ENCODE results near the gene ALDH1L2.

The ALDH1L2 gene

DNA sequence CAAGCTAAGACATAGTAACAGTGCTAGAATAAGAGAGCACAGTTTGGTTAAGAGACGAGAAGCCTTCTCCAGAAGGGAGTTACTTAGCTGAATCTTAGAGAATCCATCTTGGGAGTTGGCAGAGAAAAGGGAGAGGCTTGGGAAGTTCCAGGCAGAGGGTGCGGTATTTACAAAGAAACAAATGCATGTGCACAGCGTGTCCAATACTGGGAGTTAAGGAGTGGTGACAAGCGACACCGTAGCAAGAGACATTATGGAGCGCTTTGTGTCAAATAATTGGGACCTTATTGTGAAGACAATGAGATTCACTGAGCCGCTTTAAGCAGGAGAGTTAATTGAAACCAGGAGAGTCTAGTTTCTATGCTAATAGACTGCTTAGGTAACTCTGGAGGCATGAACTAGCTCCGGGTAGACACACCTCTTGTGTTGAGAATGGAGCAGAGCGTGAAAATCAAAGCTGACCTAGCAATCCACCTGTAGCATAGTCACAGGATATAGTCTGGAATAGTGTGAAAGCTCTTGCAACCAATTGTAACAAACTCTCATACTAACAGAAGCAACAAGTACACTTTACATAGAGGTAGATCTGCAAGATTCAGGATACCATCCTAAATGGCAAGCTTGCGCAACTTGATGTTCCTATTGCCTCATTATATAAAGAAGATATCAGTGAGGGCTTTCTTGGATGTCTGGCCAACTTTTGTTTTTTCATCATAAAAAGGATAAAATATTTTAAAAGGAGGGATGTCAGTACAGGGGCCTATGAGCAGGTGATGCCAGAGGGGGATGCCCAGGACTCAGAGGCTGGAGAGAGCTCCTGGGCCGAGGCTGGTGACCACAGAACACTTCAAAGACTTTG lies 5.3 kb downstream of the ALDH1L2 start:
- Histone ChIP-seq H3K4me2 (ENCODE audit: low read length) (no peak overlapping the region), H3K9me3 (ENCODE audit: low read length) (no peaks in the 10 kb centered on the region), H3K4me3 (ENCODE audit: low read depth, low read length, poor library complexity, severe bottlenecking) (no peak overlapping the region), H3K4me1 (ENCODE audit: insufficient read depth, low read length, severe bottlenecking) (no peaks in the 10 kb centered on the region), H3K27me3 (ENCODE audit: insufficient read depth, low read length) (no peaks in the 10 kb centered on the region), H4K20me1 (ENCODE audit: insufficient read depth, low read length) (no peaks in the 10 kb centered on the region), H2AFZ (ENCODE audit: low read length) (no peak overlapping the region), H3K36me3 (ENCODE audit: insufficient read depth, low read length) (no peaks in the 10 kb centered on the region), H3F3A (ENCODE audit: insufficient read depth, low read length) (no peaks in the 10 kb centered on the region), H3K9ac (ENCODE audit: low read length) (no peak overlapping the region), H3K9me2 (ENCODE audit: low read depth, low read length) (no peaks in the 10 kb centered on the region), H3K79me2 (ENCODE audit: insufficient read depth, low read length) (no peaks in the 10 kb centered on the region), H3K27ac (ENCODE audit: low read depth, low read length, poor library complexity, severe bottlenecking) (no peak overlapping the region)
- TF ChIP-seq, protein P1, sequence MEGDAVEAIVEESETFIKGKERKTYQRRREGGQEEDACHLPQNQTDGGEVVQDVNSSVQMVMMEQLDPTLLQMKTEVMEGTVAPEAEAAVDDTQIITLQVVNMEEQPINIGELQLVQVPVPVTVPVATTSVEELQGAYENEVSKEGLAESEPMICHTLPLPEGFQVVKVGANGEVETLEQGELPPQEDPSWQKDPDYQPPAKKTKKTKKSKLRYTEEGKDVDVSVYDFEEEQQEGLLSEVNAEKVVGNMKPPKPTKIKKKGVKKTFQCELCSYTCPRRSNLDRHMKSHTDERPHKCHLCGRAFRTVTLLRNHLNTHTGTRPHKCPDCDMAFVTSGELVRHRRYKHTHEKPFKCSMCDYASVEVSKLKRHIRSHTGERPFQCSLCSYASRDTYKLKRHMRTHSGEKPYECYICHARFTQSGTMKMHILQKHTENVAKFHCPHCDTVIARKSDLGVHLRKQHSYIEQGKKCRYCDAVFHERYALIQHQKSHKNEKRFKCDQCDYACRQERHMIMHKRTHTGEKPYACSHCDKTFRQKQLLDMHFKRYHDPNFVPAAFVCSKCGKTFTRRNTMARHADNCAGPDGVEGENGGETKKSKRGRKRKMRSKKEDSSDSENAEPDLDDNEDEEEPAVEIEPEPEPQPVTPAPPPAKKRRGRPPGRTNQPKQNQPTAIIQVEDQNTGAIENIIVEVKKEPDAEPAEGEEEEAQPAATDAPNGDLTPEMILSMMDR (IDR thresholded peaks at IDR 0.05; ENCODE audit: low read length) = no peak
- no peak for TF ChIP-seq EZH2 (IDR thresholded peaks at IDR 0.05; ENCODE audit: borderline replicate concordance, low read length)

DNA sequence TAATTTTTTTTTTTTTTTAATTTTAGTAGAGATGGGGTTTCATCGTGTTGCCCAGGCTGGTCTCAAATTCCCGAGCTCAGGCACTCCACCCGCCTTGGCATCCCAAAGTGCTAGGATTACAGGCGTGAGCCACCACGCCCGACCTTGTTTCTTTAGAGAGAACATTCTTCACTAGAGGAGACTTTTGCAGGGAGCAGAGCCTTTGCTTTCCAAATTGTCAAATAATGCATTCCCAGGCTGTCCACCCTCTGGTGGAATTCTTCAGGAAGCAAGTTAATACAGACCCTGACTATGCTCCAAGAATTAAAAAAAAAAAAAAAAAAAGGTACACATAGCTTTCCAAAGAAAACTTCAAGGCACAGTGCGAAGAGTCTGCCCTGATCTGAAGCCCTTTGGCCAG lies 6.8 kb downstream of the ALDH1L2 start:
- H3F3A ChIP-seq (ENCODE audit: insufficient read depth, low read length) = no peaks in the 10 kb centered on the region
- H2AFZ ChIP-seq (ENCODE audit: low read length) = no peak overlapping the region
- no peak overlapping the region for H3K9ac ChIP-seq (ENCODE audit: low read length)
- no peak overlapping the region for H3K4me2 ChIP-seq (ENCODE audit: low read length)
- H3K4me1 ChIP-seq (ENCODE audit: insufficient read depth, low read length, severe bottlenecking) = no peaks in the 10 kb centered on the region
- H3K36me3 ChIP-seq (ENCODE audit: insufficient read depth, low read length) = no peaks in the 10 kb centered on the region
- no peak overlapping the region for H3K27ac ChIP-seq (ENCODE audit: low read depth, low read length, poor library complexity, severe bottlenecking)
- TF ChIP-seq, protein P1 (IDR thresholded peaks at IDR 0.05; ENCODE audit: low read length) = no peak
- TF ChIP-seq EZH2 (IDR thresholded peaks at IDR 0.05; ENCODE audit: borderline replicate concordance, low read length) = no peak
- H3K4me3 ChIP-seq (ENCODE audit: low read depth, low read length, poor library complexity, severe bottlenecking) = no peak overlapping the region
- no peaks in the 10 kb centered on the region for H3K9me2 ChIP-seq (ENCODE audit: low read depth, low read length)
- H4K20me1 ChIP-seq (ENCODE audit: insufficient read depth, low read length) = no peaks in the 10 kb centered on the region
- H3K9me3 ChIP-seq (ENCODE audit: low read length) = no peaks in the 10 kb centered on the region
- H3K27me3 ChIP-seq (ENCODE audit: insufficient read depth, low read length) = no peaks in the 10 kb centered on the region
- no peaks in the 10 kb centered on the region for H3K79me2 ChIP-seq (ENCODE audit: insufficient read depth, low read length)

DNA sequence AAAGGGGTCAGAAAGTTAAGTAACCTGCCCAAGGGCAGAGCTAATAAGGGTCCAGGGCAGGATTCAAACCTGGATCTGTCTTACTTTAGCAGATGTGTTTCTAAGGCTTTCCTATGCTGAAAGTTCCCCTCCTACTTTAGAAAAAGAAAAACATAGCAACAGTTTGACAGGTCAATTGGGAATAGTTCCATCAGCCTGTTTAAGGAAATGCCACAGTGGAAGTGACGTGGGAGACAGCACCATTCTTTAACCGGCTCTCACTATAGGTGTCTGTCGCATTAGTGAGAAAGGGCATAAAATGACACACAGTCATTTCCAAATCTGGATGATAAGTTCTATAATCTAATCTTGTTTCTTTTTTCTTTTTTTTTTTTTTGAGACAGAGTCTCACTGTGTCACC lies 7.3 kb downstream of the ALDH1L2 start:
- H3K9me2 ChIP-seq (ENCODE audit: low read depth, low read length) = no peaks in the 10 kb centered on the region
- no peaks in the 10 kb centered on the region for H3K4me1 ChIP-seq (ENCODE audit: insufficient read depth, low read length, severe bottlenecking)
- H3K27ac ChIP-seq (ENCODE audit: low read depth, low read length, poor library complexity, severe bottlenecking) = no peak overlapping the region
- no peaks in the 10 kb centered on the region for H3K36me3 ChIP-seq (ENCODE audit: insufficient read depth, low read length)
- H3K4me2 ChIP-seq (ENCODE audit: low read length) = no peak overlapping the region
- TF ChIP-seq EZH2 (IDR thresholded peaks at IDR 0.05; ENCODE audit: borderline replicate concordance, low read length) = no peak
- TF ChIP-seq, protein P1 (IDR thresholded peaks at IDR 0.05; ENCODE audit: low read length) = no peak
- no peak overlapping the region for H2AFZ ChIP-seq (ENCODE audit: low read length)
- no peak overlapping the region for H3K9ac ChIP-seq (ENCODE audit: low read length)
- no peaks in the 10 kb centered on the region for H3K79me2 ChIP-seq (ENCODE audit: insufficient read depth, low read length)
- H3F3A ChIP-seq (ENCODE audit: insufficient read depth, low read length) = no peaks in the 10 kb centered on the region
- no peaks in the 10 kb centered on the region for H3K27me3 ChIP-seq (ENCODE audit: insufficient read depth, low read length)
- no peaks in the 10 kb centered on the region for H3K9me3 ChIP-seq (ENCODE audit: low read length)
- H3K4me3 ChIP-seq (ENCODE audit: low read depth, low read length, poor library complexity, severe bottlenecking) = no peak overlapping the region
- no peaks in the 10 kb centered on the region for H4K20me1 ChIP-seq (ENCODE audit: insufficient read depth, low read length)
